HuH-7.5 (cell line): ENCODE data around the gene PIM3.
A peak's percentile ranks its signal among the peaks of the same experiment; 100 is the strongest.
"Not testable (repeated sequence)": the region's sequence is repeated elsewhere in the genome, so short reads cannot be mapped to it uniquely, and the experiment has no call there.

Experiments
- DNase-seq: peaks from one replicate; pipeline ENCODE4 v3.0.0; 2011; ENCODE audit warnings: low spot score

Gene PIM3

GRCh38 chr22:49943405-49943765 is 17.2 kb upstream of the PIM3 start:
- no peak for DNase-seq

GRCh38 chr22:49943771-49944398 is 16.7 kb upstream of the PIM3 start:
- no peak for DNase-seq

GRCh38 chr22:49944399-49944891 is 16.1 kb upstream of the PIM3 start:
- DNase-seq: no peak

- DNase-seq: not testable (repeated sequence)
Observed at GRCh38 chr22:49945042-49945794, 15.4 kb upstream of the PIM3 start.

- no peak for DNase-seq
Observed at GRCh38 chr22:49946612-49947295, 13.8 kb upstream of the PIM3 start.

- DNase-seq: no peak
Observed at GRCh38 chr22:49947296-49947622, 13.3 kb upstream of the PIM3 start.

- no peak for DNase-seq
Observed at GRCh38 chr22:49948116-49948957, 12.2 kb upstream of the PIM3 start.

- no peak for DNase-seq
Observed at GRCh38 chr22:49948958-49949913, 11.3 kb upstream of the PIM3 start.

GRCh38 chr22:49949914-49950292 is 10.7 kb upstream of the PIM3 start:
- DNase-seq: no peak

GRCh38 chr22:49950396-49950994 is 10.1 kb upstream of the PIM3 start:
- DNase-seq: no peak

- no peak for DNase-seq
Observed at GRCh38 chr22:49951000-49951677, 9.4 kb upstream of the PIM3 start.

GRCh38 chr22:49951678-49951985 is 8.9 kb upstream of the PIM3 start:
- DNase-seq: no peak

GRCh38 chr22:49951986-49952896 is 8.3 kb upstream of the PIM3 start:
- peak; percentile 87 for DNase-seq

GRCh38 chr22:49953027-49953679 is 7.4 kb upstream of the PIM3 start:
- no peak for DNase-seq

- DNase-seq: no peak
Observed at GRCh38 chr22:49953680-49954344, 6.8 kb upstream of the PIM3 start.

GRCh38 chr22:49954354-49954753 is 6.2 kb upstream of the PIM3 start:
- no peak for DNase-seq

- DNase-seq: no peak
Observed at GRCh38 chr22:49954991-49955580, 5.5 kb upstream of the PIM3 start.
